Osteocyte (in vitro differentiated cells): Measurements from ENCODE around the gene P4HTM. TPM values are rescaled to one million over a fixed set of nuclear protein-coding genes. Genes with fewer than 3 reads are reported as not detected.
A peak's percentile ranks its signal among the peaks of the same experiment; 100 is the strongest.

Experiments used
- DNase-seq: peaks from one replicate; pipeline ENCODE4 v3.0.0; 2021; ENCODE audit warnings: mixed read lengths; ENCODE audit not compliant: unreplicated experiment; ENCODE audit errors: extremely low spot score
- H3K27ac Mint-ChIP-seq: one replicate; pipeline ENCODE4 v1.8.0; 2021; ENCODE audit warnings: mild to moderate bottlenecking, mixed read lengths; ENCODE audit not compliant: unreplicated experiment
- H3K27me3 Mint-ChIP-seq: one replicate; pipeline ENCODE4 v1.8.0; 2021; ENCODE audit warnings: mixed read lengths; ENCODE audit not compliant: unreplicated experiment
- H3K36me3 Mint-ChIP-seq: one replicate; pipeline ENCODE4 v1.8.0; 2021; ENCODE audit warnings: mixed read lengths; ENCODE audit not compliant: unreplicated experiment
- H3K4me1 Mint-ChIP-seq: one replicate; pipeline ENCODE4 v1.8.0; 2021; ENCODE audit warnings: mixed read lengths; ENCODE audit not compliant: unreplicated experiment
- H3K4me3 Mint-ChIP-seq: one replicate; pipeline ENCODE4 v1.8.0; 2021; ENCODE audit warnings: mild to moderate bottlenecking, moderate library complexity, mixed read lengths; ENCODE audit not compliant: unreplicated experiment
- H3K9me3 Mint-ChIP-seq: one replicate; pipeline ENCODE4 v1.8.0; 2021; ENCODE audit warnings: mixed read lengths; ENCODE audit not compliant: unreplicated experiment
- total RNA-seq: library from RNA; stranded (reverse); gene quantifications from 2 replicates; pipeline ENCODE4 v1.2.1, GENCODE V29; 2021
- TF ChIP-seq, protein P1 (sequence below): fragments of 200-600 bp; sonication (generic); IDR thresholded peaks from 2 replicates; pipeline ENCODE4 v1.5.0; 2021; ENCODE audit warnings: antibody characterized with exemption, mild to moderate bottlenecking, moderate library complexity

The P4HTM gene
- total RNA-seq, 1 donor from 2014 or later: 35.6 TPM

DNA sequence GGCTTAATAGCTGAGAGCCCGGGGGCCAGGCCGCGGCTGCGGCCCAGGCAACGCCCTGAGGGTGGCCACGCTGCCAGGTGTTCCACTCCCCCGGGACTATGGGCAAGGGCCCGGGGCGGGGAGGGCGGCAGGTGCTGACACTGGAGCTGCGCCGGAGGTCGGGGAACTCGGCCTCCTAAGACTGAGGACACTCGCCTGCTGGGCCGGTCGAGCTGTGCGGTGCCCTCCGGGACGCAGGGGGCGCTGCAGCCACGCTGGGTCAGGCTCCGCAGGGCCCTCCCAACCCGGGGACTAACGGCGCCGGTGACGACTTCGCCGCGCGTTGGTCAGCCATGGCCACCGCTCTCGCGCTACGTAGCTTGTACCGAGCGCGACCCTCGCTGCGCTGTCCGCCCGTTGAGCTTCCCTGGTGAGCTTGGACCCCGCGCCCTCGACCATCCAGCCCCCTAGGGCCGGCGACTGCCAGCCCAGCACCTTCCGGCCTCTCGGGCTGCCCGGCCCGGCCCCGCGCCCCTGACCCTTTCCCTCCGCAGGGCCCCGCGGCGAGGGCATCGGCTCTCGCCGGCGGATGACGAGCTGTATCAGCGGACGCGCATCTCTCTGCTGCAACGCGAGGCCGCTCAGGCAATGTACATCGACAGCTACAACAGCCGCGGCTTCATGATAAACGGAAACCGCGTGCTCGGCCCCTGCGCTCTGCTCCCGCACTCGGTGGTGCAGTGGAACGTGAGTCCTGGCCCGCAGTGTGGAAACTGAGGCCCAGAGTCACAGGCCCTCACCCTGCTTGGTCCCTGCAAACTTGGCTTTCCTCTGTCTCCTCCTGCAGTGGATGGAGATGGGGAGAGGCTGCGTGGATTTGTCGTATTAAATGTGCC lies 32.0 kb downstream of the P4HTM start, which contains the start of gene NDUFAF3:
Gene NDUFAF3 (plus strand): TSS at position 309 of the 875 bp plus-strand sequence. CDS start 24 bp downstream, at position 333.
- no peaks in the 10 kb centered on the region for H3K27me3 Mint-ChIP-seq
- peak within 1 kb of the TSS; percentile 90 for H3K4me3 Mint-ChIP-seq
- peak; percentile 98 for DNase-seq
- H3K9me3 Mint-ChIP-seq: no peaks in the 10 kb centered on the region
- H3K4me1 Mint-ChIP-seq: peaks cover 36% of the 10 kb centered on the region
- peaks cover 27% of the 10 kb centered on the region for H3K36me3 Mint-ChIP-seq
- TF ChIP-seq, protein P1, sequence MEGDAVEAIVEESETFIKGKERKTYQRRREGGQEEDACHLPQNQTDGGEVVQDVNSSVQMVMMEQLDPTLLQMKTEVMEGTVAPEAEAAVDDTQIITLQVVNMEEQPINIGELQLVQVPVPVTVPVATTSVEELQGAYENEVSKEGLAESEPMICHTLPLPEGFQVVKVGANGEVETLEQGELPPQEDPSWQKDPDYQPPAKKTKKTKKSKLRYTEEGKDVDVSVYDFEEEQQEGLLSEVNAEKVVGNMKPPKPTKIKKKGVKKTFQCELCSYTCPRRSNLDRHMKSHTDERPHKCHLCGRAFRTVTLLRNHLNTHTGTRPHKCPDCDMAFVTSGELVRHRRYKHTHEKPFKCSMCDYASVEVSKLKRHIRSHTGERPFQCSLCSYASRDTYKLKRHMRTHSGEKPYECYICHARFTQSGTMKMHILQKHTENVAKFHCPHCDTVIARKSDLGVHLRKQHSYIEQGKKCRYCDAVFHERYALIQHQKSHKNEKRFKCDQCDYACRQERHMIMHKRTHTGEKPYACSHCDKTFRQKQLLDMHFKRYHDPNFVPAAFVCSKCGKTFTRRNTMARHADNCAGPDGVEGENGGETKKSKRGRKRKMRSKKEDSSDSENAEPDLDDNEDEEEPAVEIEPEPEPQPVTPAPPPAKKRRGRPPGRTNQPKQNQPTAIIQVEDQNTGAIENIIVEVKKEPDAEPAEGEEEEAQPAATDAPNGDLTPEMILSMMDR: peak; percentile 98
- H3K27ac Mint-ChIP-seq: peak within 1 kb of the TSS; percentile 94

DNA sequence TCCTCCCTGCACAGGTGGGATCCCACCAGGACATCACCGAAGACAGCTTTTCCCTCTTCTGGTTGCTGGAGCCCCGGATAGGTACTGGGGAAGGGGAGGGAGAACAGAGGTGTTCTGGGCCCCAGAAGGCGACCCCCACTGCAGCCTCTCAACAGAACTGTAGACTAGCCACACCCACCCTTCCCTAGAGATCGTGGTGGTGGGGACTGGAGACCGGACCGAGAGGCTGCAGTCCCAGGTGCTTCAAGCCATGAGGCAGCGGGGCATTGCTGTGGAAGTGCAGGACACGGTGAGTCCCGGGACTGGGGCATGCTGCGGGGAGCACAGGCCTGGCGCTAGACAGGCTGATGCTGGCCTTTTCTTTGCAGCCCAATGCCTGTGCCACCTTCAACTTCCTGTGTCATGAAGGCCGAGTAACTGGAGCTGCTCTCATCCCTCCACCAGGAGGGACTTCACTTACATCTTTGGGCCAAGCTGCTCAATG lies 32.7 kb downstream of the P4HTM start:
- Mint-ChIP-seq H3K4me3 (peak overlapping the region; percentile 90), H3K4me1 (peaks cover 33% of the 10 kb centered on the region), H3K36me3 (peaks cover 30% of the 10 kb centered on the region), H3K9me3 (no peaks in the 10 kb centered on the region), H3K27ac (peak overlapping the region; percentile 94), H3K27me3 (no peaks in the 10 kb centered on the region)
- TF ChIP-seq, protein P1: no peak
- DNase-seq: no peak

DNA sequence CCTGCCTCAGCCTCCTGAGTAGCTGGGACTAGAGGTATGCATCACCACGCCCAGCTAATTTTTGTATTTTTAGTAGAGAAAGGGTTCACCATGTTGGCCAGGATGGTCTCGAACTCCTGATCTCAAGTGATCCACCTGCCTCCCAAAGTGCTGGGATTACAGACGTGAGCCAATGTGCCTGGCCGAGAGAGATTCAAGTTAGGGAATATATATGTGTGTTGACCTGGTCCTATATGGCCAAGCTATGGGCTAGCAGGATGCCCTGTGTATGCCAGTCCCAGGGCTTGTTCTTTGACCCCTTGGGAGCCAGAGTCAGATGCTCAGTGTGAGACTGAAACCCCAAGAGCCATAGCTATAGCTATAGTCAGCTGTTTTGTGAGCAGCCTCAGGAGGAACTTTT lies 33.7 kb downstream of the P4HTM start:
- Mint-ChIP-seq H3K9me3 (no peaks in the 10 kb centered on the region), H3K27ac (no peak overlapping the region), H3K4me3 (peak overlapping the region; percentile 90), H3K4me1 (peaks cover 39% of the 10 kb centered on the region), H3K36me3 (peaks cover 30% of the 10 kb centered on the region), H3K27me3 (no peaks in the 10 kb centered on the region)
- TF ChIP-seq, protein P1: no peak
- DNase-seq: no peak

DNA sequence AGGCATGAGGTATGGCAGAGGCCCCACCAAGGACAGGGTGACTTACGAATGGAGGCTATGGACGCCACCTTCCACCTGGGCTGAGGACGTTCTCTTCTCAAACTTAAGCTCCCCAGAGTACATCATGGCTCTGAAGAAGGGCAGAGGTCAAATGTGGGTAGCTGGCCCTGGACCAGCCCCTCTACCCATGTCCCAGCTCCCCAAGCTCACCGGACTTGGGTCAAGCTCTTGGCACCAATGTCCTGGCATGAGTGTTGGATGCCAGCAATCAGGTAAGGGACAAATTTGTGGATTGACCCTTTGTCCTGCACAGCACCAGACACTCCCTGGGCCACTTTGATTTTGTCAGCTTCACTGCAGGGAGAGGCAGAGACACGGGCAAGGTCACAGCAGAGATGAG lies 34.4 kb downstream of the P4HTM start:
- peaks cover 35% of the 10 kb centered on the region for H3K4me1 Mint-ChIP-seq
- DNase-seq: no peak
- H3K27ac Mint-ChIP-seq: no peak overlapping the region
- no peaks in the 10 kb centered on the region for H3K27me3 Mint-ChIP-seq
- H3K4me3 Mint-ChIP-seq: no peak overlapping the region
- peaks cover 30% of the 10 kb centered on the region for H3K36me3 Mint-ChIP-seq
- TF ChIP-seq, protein P1: no peak
- H3K9me3 Mint-ChIP-seq: no peaks in the 10 kb centered on the region
